GM13977 (cell line): ENCODE data around the gene KIF26A.

Experiments
- DNase-seq: peaks from one replicate; pipeline ENCODE4 v3.0.0; 2012; ENCODE audit warnings: low spot score
- CTCF ChIP-seq: IDR thresholded peaks from 2 replicates; pipeline ENCODE4 v1.5.1; 2012; ENCODE audit warnings: mild to moderate bottlenecking, control low read depth; ENCODE audit not compliant: insufficient read depth; ENCODE audit errors: extremely low read depth, missing control alignments
- in situ Hi-C: fragments of 300-500 bp; cut with MboI; formaldehyde crosslinking; loops from one replicate; pipeline ENCODE4 v1.12.0; 2022; ENCODE audit warnings: low sequenced_read_pairs, low pct_unique_long_range_greater_than_20kb, mixed read lengths, inconsistent platforms; ENCODE audit not compliant: unreplicated experiment

The KIF26A gene

GRCh38 chr14:104158827-104159798, 20.7 kb downstream of the KIF26A start:
- TF ChIP-seq CTCF: no peak
- in situ Hi-C loops: no loop called here
- no peak for DNase-seq

DNA sequence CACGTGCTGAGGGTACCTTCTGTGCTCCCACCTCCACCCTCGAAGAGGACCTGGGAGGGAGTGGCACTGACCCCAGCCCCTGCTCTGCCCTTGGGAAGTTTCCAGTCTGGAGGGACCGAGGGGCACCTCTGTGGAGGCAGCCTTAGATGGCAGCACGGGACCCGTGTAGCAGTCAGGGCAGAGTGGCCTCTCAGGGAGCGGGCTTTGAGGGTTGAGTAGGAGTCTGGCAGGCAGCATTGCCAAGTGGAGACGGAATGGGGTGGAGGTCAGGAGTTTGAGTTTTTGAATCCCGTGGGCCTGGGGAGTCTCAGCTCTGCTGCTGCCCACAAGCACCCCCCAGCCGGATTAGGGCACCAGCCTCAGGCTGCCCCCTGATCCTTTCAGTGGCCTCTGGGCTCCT, 21.6 kb downstream of the KIF26A start:
- in situ Hi-C loops: no loop called here
- DNase-seq: no peak
- no peak for TF ChIP-seq CTCF

GRCh38 chr14:104161602-104162367, 23.4 kb downstream of the KIF26A start:
- in situ Hi-C loops: no loop called here

GRCh38 chr14:104162495-104162894, 24.1 kb downstream of the KIF26A start:
- no peak for DNase-seq
- in situ Hi-C loops: no loop called here
- TF ChIP-seq CTCF: no peak

More at GRCh38 chr14:104161602-104162367, 23.4 kb downstream of the KIF26A start:
- DNase-seq: no peak
- no peak for TF ChIP-seq CTCF

DNA sequence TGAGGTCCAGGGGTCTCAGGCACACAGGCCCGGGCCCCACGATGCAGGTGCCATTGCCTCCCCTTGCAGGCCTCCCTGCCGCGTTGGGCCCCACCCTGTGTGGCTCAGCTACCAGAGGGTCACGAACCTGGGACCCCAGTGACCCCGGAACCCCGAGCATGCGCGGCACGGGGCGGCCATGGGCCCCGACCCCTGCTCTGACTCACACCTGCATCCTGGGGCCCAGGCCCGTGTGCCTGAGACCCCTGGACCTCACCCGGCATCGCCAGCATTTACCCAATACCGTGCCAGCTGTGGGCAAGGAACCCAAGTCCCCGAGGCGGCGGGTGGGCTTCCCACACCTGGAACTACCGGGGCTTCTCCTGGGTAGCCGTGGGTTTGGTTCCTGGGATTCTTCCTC, 25.2 kb downstream of the KIF26A start:
- in situ Hi-C loops: no loop called here
- no peak for DNase-seq
- no peak for TF ChIP-seq CTCF

GRCh38 chr14:104164041-104164440, 25.7 kb downstream of the KIF26A start:
- no peak for TF ChIP-seq CTCF
- in situ Hi-C loops: no loop called here

More at GRCh38 chr14:104164041-104164440, 25.7 kb downstream of the KIF26A start:
- DNase-seq: no peak
